HG03520 (cell line): Measurements from ENCODE around the gene BICD2.
"Not testable (repeated sequence)": the region's sequence is repeated elsewhere in the genome, so short reads cannot be mapped to it uniquely, and the experiment has no call there.

Source experiments
- ATAC-seq: cut with Tn5 transposase; IDR thresholded peaks from one replicate; pipeline ENCODE4 v1.9.1; 2021; ENCODE audit warnings: mild to moderate bottlenecking, moderate library complexity; ENCODE audit not compliant: unreplicated experiment

BICD2 gene

GRCh38 chr9:92771309-92771708, 6.7 kb upstream of the BICD2 start:
- ATAC-seq, result no peak

- ATAC-seq, result no peak
Measured at GRCh38 chr9:92770360-92770995, 5.8 kb upstream of the BICD2 start.

GRCh38 chr9:92769990-92770359, 5.3 kb upstream of the BICD2 start:
- ATAC-seq, result no peak

GRCh38 chr9:92769286-92769685, 4.7 kb upstream of the BICD2 start:
- ATAC-seq, result no peak

- not testable (repeated sequence) for ATAC-seq
Measured at GRCh38 chr9:92768816-92769215, 4.2 kb upstream of the BICD2 start.

GRCh38 chr9:92767066-92768054, 2.7 kb upstream of the BICD2 start:
- no peak for ATAC-seq

- peak; percentile 89 for ATAC-seq
Measured at GRCh38 chr9:92764988-92765936, 629 bp upstream of the BICD2 start.

GRCh38 chr9:92763721-92764380, 782 bp downstream of the BICD2 start:
- no peak for ATAC-seq

- no peak for ATAC-seq
Measured at GRCh38 chr9:92762781-92763708, 1.6 kb downstream of the BICD2 start.

GRCh38 chr9:92762196-92762595, 2.4 kb downstream of the BICD2 start:
- no peak for ATAC-seq

GRCh38 chr9:92761686-92762085, 2.9 kb downstream of the BICD2 start:
- no peak for ATAC-seq

GRCh38 chr9:92760494-92760893, 4.1 kb downstream of the BICD2 start:
- ATAC-seq, result no peak

GRCh38 chr9:92760070-92760469, 4.6 kb downstream of the BICD2 start:
- no peak for ATAC-seq

GRCh38 chr9:92759446-92759845, 5.2 kb downstream of the BICD2 start:
- ATAC-seq, result no peak

GRCh38 chr9:92756792-92757191, 7.8 kb downstream of the BICD2 start:
- no peak for ATAC-seq

- no peak for ATAC-seq
Measured at GRCh38 chr9:92754091-92754745, 10.4 kb downstream of the BICD2 start.

GRCh38 chr9:92752812-92753404, 11.7 kb downstream of the BICD2 start:
- no peak for ATAC-seq

- no peak for ATAC-seq
Measured at GRCh38 chr9:92749934-92750315, 14.7 kb downstream of the BICD2 start.
